ENCODE measurements around the gene ANXA5.

- no peak for TF ChIP-seq CTCF (IDR thresholded peaks at IDR 0.05)
- TF ChIP-seq POLR2A (IDR thresholded peaks at IDR 0.05), result no peak
- TF ChIP-seq POLR2AphosphoS5 (IDR thresholded peaks at IDR 0.05), result no peak
Observed at GRCh38 chr4:121674191-121674590, 22.6 kb downstream of the ANXA5 start.
